AG09309 (cell line): ENCODE results near the gene ECSIT.

ENCODE experiments used
- DNase-seq: peaks from one replicate; pipeline ENCODE4 v3.0.0-alpha.2; 2010; ENCODE audit warnings: low read depth
- H3K4me3 ChIP-seq: 2 replicates; pipeline ENCODE4 v1.5.1; 2011; ENCODE audit warnings: mild to moderate bottlenecking, low read depth, low read length, moderate library complexity; ENCODE audit not compliant: control insufficient read depth
- TF ChIP-seq, protein P1 (sequence below): IDR thresholded peaks from 2 replicates; pipeline ENCODE4 v1.5.1; 2011; ENCODE audit warnings: mild to moderate bottlenecking, low read depth, low read length, inconsistent platforms; ENCODE audit not compliant: insufficient read depth, control insufficient read depth; ENCODE audit errors: missing control alignments

The ECSIT gene

DNA sequence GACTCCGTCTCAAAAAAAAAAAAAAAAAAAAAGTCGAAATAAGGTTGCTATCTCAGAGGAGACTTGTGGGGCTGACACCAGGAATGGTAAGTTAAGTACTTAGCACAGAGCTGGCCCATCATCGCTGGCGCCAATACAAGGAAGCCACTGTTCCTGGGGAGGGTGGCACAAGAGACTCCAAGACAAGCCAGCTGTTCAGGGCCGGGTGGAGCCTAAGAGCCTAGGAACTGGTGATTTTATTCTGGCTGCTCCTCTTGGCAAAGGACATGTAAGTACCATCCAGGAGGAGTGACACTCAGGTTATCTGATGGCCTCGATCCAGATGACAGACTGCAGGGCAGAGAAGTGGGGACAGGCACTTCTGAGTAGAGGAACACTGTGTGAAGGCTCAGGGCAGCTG is 26.3 kb upstream of the ECSIT start:
- H3K4me3 ChIP-seq, result no peak overlapping the region
- TF ChIP-seq, protein P1, sequence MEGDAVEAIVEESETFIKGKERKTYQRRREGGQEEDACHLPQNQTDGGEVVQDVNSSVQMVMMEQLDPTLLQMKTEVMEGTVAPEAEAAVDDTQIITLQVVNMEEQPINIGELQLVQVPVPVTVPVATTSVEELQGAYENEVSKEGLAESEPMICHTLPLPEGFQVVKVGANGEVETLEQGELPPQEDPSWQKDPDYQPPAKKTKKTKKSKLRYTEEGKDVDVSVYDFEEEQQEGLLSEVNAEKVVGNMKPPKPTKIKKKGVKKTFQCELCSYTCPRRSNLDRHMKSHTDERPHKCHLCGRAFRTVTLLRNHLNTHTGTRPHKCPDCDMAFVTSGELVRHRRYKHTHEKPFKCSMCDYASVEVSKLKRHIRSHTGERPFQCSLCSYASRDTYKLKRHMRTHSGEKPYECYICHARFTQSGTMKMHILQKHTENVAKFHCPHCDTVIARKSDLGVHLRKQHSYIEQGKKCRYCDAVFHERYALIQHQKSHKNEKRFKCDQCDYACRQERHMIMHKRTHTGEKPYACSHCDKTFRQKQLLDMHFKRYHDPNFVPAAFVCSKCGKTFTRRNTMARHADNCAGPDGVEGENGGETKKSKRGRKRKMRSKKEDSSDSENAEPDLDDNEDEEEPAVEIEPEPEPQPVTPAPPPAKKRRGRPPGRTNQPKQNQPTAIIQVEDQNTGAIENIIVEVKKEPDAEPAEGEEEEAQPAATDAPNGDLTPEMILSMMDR, result no peak
- no peak for DNase-seq

DNA sequence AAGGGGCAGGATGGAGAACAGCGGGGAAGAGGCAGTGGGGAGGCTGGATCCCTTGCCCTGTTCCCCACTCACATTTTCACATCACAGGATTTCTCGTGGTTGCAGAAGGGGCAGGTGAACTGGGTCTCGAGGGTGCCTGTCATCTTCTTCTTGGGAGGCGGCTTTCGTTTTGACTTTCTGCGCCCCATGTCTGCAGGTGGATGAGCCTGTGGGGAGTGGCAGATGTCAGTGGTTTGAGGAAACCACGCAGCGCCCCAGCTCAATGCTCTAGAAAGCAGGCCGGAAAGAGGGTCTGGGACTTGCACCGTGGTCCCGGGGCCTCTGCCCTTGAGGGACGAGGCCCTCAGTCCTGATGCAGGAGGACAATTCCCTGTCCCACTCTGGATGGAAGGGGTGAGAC is 25.2 kb upstream of the ECSIT start:
- no peak overlapping the region for H3K4me3 ChIP-seq
- DNase-seq, result no peak
- TF ChIP-seq, protein P1, result no peak

DNA sequence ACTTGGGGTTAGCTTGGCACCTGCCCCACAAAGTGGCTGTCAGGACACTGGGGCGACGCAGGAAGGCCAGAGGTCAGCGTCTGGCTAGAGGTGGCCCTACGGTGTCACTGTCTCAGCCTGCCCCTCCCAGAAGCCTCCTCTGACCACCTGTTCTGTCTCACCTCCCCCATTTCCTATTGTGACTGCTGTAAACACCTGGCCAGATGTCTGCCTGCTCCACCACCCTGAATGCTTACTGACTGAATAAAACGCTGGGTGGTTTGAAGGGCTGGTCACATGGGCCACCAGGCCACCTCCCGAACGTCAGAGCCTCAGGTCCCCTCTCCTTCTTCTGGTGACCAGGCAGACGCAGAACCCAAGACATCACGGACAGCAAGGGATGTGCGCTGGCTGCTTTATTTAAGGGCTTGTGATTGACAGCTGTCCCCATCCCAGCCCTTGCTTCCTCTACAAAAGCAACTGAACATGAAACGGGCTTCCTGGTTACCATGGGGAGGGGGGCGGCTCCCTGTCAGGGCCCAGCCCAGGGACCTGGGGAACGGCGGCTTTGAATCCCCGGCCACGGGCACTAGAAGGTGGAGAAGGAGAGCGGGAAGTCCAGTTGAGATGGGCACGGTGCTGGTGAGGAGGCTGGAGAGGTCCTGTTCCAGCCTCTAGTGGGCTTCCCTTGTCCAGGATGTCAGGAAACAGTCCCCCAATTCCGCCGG is 23.9 kb upstream of the ECSIT start:
- TF ChIP-seq, protein P1, result no peak
- no peak overlapping the region for H3K4me3 ChIP-seq
- no peak for DNase-seq

DNA sequence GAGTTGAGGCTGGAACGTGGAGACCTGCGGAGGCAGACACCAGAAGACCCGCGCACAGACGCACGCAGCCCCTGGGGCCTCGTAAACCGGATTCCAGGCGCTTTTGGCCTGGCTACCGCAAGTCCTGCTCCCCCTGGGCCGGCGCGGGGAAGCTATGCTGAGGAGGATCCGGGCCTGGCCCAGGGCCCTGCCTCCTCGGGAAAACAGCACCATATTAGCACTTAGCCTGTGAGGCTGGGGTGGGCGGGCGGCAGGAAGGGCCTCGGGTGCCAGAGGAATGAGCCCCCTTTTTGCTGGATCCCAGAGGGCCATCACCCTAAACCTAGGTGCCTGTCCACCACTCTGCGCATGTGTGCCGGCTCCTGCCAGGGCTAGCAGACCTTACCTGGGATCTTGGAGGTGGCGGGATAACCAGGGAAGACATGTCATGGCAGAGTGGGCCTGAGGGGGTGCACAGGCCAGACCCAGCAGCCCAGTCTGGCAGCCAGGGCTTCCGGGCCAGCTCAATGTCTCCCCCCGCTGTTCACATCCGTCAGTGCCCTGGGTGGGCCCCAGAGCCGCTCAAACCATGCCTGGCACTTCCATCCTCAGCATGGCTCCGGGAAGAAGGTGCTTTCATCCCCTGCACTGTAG is 22.8 kb upstream of the ECSIT start:
- TF ChIP-seq, protein P1, result peak; percentile 51
- no peak for DNase-seq
- H3K4me3 ChIP-seq, result no peak overlapping the region

DNA sequence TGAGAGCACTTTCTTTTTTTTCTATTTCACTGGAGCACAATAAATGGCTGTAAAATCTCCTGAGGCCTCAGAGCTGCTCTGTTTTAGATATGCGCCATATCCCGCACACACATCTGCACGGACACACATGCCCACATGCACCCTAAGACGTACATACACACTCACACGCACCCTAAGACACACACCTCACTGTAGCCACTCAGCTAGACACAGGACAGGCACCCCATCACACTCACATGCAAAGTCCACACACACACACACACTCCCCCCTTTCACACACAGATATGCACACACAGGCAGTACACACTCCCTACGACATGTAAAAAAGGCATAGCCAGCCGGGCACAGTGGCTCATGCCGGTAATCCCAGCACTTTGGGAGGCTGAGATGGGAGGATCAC is 21.3 kb upstream of the ECSIT start:
- H3K4me3 ChIP-seq, result no peak overlapping the region
- no peak for DNase-seq
- TF ChIP-seq, protein P1, result no peak

DNA sequence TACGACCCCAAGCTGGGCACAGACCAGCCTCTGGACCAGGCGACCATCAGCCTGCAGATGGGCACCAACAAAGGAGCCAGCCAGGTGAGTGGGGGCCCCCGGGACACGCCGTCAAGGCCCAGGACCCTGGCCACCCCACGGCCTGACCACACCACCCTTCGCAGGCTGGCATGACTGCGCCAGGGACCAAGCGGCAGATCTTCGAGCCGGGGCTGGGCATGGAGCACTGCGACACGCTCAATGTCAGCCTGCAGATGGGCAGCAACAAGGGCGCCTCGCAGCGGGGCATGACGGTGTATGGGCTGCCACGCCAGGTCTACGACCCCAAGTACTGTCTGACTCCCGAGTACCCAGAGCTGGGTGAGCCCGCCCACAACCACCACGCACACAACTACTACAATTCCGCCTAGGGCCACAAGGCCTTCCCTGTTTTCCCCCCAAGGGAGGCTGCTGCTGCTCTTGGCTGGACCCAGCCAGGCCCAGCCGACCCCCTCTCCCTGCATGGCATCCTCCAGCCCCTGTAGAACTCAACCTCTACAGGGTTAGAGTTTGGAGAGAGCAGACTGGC is 20.5 kb upstream of the ECSIT start:
- TF ChIP-seq, protein P1, result no peak
- DNase-seq, result no peak
- H3K4me3 ChIP-seq, result no peak overlapping the region
